ENCODE measurements around the gene VTN.
A peak's percentile ranks its signal among the peaks of the same experiment; 100 is the strongest.

The VTN gene, protein sequence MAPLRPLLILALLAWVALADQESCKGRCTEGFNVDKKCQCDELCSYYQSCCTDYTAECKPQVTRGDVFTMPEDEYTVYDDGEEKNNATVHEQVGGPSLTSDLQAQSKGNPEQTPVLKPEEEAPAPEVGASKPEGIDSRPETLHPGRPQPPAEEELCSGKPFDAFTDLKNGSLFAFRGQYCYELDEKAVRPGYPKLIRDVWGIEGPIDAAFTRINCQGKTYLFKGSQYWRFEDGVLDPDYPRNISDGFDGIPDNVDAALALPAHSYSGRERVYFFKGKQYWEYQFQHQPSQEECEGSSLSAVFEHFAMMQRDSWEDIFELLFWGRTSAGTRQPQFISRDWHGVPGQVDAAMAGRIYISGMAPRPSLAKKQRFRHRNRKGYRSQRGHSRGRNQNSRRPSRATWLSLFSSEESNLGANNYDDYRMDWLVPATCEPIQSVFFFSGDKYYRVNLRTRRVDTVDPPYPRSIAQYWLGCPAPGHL

GRCh38 chr17:28370035-28370743 lies at the start of gene VTN:
VTN (minus strand) TSS chr17:28370307; CDS start chr17:28370203, 104 bp downstream.
- TF ChIP-seq CTCF (conservative IDR thresholded peaks at IDR 0.05; ENCODE audit: low read depth, low read length): no peak
- H3K4me3 ChIP-seq (ENCODE audit: low read depth, low read length): peak within 1 kb of the TSS; percentile 56
- DNase-seq (ENCODE audit: low read depth): peak; percentile 26

DNA sequence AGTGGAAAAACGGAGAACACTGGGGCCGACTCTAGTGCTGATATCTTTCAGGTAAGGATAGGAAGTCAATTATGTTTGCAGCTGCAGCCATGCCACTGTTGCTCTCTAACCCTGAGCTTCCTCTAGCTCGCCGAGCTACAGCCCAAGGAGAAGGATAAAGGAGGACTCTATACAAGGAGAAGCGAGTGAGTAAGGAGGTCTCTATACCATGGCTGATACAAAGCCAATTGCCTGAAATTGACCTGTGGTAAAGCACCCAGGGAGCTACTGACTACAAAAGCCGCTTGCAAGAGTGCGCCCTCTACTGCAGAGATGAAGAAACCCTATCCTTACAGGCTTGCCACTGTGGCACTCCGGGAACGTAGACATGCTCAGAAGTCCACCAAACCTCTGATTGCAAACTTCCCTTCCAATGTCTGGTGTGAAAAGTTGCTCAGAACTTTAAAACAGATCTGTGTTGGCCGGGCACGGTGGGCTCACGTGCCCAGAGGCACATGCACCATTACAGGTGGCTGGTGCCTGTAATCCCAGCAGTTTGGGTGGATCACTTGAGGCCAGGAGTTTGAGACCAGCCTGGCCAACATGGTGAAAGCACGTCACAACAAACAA lies 46.7 kb upstream of the VTN start:
- no peak overlapping the region for H3K4me3 ChIP-seq (ENCODE audit: low read depth, low read length)
- peak; percentile 83 for DNase-seq (ENCODE audit: low read depth)
- peak; percentile 90 for TF ChIP-seq CTCF (conservative IDR thresholded peaks at IDR 0.05; ENCODE audit: low read depth, low read length)

DNA sequence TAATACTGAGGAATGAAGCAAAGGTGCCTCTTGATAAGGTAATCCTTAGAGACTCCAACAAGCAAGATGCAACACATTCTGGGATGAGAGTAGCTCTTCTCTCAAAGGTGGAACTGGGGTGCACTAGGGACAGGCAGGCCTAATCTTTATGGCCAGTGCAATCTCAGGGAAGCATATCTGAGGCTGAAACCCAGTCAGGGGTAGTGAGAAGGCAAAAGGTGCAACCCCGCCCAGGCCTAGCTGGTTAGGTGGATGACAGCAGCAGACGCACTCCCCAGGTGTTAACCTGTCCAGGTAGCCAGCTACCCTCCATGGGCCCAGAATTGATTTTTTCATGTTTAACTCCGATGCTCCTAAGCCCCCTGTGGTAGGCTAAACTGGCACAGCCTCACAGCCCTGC lies 45.8 kb upstream of the VTN start:
- no peak overlapping the region for H3K4me3 ChIP-seq (ENCODE audit: low read depth, low read length)
- DNase-seq (ENCODE audit: low read depth): no peak
- TF ChIP-seq CTCF (conservative IDR thresholded peaks at IDR 0.05; ENCODE audit: low read depth, low read length): no peak

DNA sequence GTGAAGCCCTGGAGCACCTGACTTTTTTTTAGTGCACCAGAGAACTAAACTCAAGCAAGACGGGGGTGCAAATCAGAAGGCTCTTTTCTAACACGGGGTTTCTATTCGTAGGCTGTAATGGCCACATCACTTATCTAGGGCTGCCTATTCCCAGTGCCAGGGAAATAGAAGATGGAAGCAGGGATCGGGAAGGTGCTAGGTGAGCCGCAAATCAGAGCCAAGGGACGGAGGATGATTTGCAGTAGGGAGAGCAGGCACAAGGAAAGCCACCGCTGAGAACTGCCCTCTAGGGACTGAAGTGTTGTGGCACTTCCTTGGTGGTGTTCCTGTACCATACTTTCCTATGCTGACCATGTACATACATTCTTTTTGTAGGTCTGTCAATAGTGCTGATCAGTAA lies 43.7 kb upstream of the VTN start:
- DNase-seq (ENCODE audit: low read depth): no peak
- no peak overlapping the region for H3K4me3 ChIP-seq (ENCODE audit: low read depth, low read length)
- TF ChIP-seq CTCF (conservative IDR thresholded peaks at IDR 0.05; ENCODE audit: low read depth, low read length): no peak

DNA sequence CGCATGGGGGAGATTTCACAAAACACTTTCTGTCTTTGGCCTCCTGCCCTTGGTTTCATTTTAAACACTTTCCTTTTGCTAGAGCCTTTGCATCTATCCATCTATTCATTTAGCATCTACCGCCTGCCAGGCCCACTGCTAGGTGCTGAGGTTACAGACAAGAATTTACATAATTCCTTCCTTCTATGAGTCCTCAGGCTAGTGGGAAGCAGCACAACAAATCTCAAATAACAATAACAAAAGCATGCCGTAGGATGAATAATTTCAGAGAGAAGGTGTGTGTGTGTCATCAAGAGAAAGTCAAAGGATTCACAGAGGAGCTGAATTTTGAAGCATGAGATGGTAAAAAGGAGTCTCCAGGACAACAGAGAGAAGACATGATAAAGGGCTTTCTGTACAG lies 42.0 kb upstream of the VTN start:
- no peak overlapping the region for H3K4me3 ChIP-seq (ENCODE audit: low read depth, low read length)
- no peak for DNase-seq (ENCODE audit: low read depth)
- TF ChIP-seq CTCF (conservative IDR thresholded peaks at IDR 0.05; ENCODE audit: low read depth, low read length): no peak

DNA sequence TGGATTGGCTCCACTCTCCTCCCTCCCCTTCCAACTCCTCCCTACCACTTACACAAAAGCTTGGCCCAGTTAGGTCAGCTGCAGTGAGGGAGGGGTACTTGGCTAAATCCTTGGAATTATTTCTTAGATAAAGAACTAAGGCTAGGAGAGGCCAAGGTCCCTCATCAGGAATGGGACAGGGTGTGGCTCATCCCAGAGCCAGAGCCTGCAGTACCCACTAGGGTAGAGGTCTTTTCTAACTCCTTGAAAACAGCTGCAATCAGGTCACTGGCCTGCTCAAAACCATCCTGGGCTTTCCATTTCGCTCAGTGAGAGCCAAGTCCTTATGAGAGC lies 37.8 kb upstream of the VTN start:
- no peak for DNase-seq (ENCODE audit: low read depth)
- H3K4me3 ChIP-seq (ENCODE audit: low read depth, low read length): no peak overlapping the region
- no peak for TF ChIP-seq CTCF (conservative IDR thresholded peaks at IDR 0.05; ENCODE audit: low read depth, low read length)
